GM12878 (cell line): ENCODE data around the gene PSME3IP1. TPM values are rescaled to one million over a fixed set of nuclear protein-coding genes. Genes with fewer than 3 reads are reported as not detected.
"Not testable (repeated sequence)": the region's sequence is repeated elsewhere in the genome, so short reads cannot be mapped to it uniquely, and the experiment has no call there.

Experiments
- ATAC-seq: fragments of 200-7000 bp; cut with Tn5 transposase; 3 replicates; pipeline ENCODE4 v1.9.1; 2020; ENCODE audit warnings: mild to moderate bottlenecking, moderate library complexity
- BruUV-seq: library from RNA; stranded (reverse); fragments of 400-500 nt; replicated peaks from 2 replicates; lab custom pipeline; 2021; lab: Mats Ljungman, UMichigan
- CTCF ChIA-PET: fragments of 300-600 bp; sonication (Branson Sonifier 250); formaldehyde crosslinking; extraction: SDS; loops from one replicate; lab custom pipeline; 2021; ENCODE audit warnings: inconsistent platforms; lab: Yijun Ruan, JAX
- POLR2A ChIA-PET: fragments of 350-600 bp; formaldehyde crosslinking; extraction: SDS; loops from one replicate; lab custom pipeline; 2021; ENCODE audit warnings: inconsistent platforms; lab: Charles Lee
- RAD21 ChIA-PET: fragments of 300-600 bp; sonication (Branson Sonifier 250); formaldehyde crosslinking; loops from one replicate; lab custom pipeline; 2023; ENCODE audit warnings: antibody characterized with exemption; ENCODE audit not compliant: unreplicated experiment; lab: Charles Lee
- SMC1A ChIA-PET: fragments of 300-600 bp; sonication (Branson Sonifier 250); formaldehyde crosslinking; loops from one replicate; lab custom pipeline; 2023; ENCODE audit not compliant: unreplicated experiment, uncharacterized antibody; lab: Charles Lee
- DNase-seq: peaks from one replicate; pipeline ENCODE4 v3.0.0-alpha.2; 2011; ENCODE audit warnings: low read depth, low spot score
- FAIRE-seq: peaks from 3 replicates; lab custom pipeline; 2011; peaks lifted over from hg19 to GRCh38; lab: Jason Lieb, UNC
- H2AFZ ChIP-seq: 2 replicates; pipeline ENCODE4 v1.6.0; 2011; ENCODE audit warnings: low read depth, low read length, control low read depth; ENCODE audit not compliant: control insufficient read depth
- H3K27ac ChIP-seq: 2 replicates; pipeline ENCODE4 v1.5.1; 2011; ENCODE audit warnings: control low read depth; ENCODE audit not compliant: control insufficient read depth, insufficient read depth
- H3K27me3 ChIP-seq, 2 experiments: replicated peaks in 1 of 2; 2 replicates each; pipeline versions ENCODE4 v1.6.0 to v1.6.1; 2011; ENCODE audit warnings: low read length in 1 of 2; ENCODE audit not compliant: control insufficient read depth in 2 of 2, insufficient read depth in 2 of 2
- H3K36me3 ChIP-seq, 2 experiments: 2 replicates each; pipeline ENCODE4 v1.5.1; 2011; ENCODE audit warnings: low read length in 1 of 2; ENCODE audit not compliant: control insufficient read depth in 2 of 2, insufficient read depth in 2 of 2
- H3K4me1 ChIP-seq: 2 replicates; pipeline ENCODE4 v1.6.1; 2011; ENCODE audit warnings: mild to moderate bottlenecking, low read length, moderate library complexity, mixed read lengths; ENCODE audit not compliant: control insufficient read depth, insufficient read depth
- H3K4me2 ChIP-seq: 2 replicates; pipeline ENCODE4 v1.6.0; 2011; ENCODE audit warnings: control low read depth; ENCODE audit not compliant: control insufficient read depth, insufficient read depth
- H3K4me3 ChIP-seq: fragments of 200-600 bp; sonication (generic); 2 replicates; pipeline ENCODE4 v1.5.1; 2016
- H3K79me2 ChIP-seq: 2 replicates; pipeline ENCODE4 v1.6.0; 2011; ENCODE audit warnings: low read length; ENCODE audit not compliant: control insufficient read depth, insufficient read depth
- H3K9ac ChIP-seq: 2 replicates; pipeline ENCODE4 v1.8.0; 2011; ENCODE audit warnings: low read length, control low read depth, mixed read lengths; ENCODE audit not compliant: control insufficient read depth, insufficient read depth
- H3K9me3 ChIP-seq: replicated peaks from 3 replicates; pipeline ENCODE4 v1.5.1; 2011; ENCODE audit warnings: mild to moderate bottlenecking, low read length; ENCODE audit not compliant: control insufficient read depth, insufficient read depth
- H4K20me1 ChIP-seq: 2 replicates; pipeline ENCODE4 v1.6.0; 2011; ENCODE audit not compliant: control insufficient read depth, insufficient read depth
- ATF7 ChIP-seq: fragments of 450-650 bp; IDR thresholded peaks from 2 replicates; pipeline ENCODE4 v1.6.1; 2016; ENCODE audit warnings: low read depth, mild to moderate bottlenecking
- CHD1 ChIP-seq: IDR thresholded peaks from 2 replicates; pipeline ENCODE4 v1.6.1; 2012; ENCODE audit warnings: low read depth, low read length, improper control_type of control experiment
- KDM1A ChIP-seq: fragments of 200-600 bp; sonication (generic); IDR thresholded peaks from 2 replicates; pipeline ENCODE4 v1.6.1; 2016; ENCODE audit warnings: borderline replicate concordance
- KLF5 ChIP-seq: fragments of 450-650 bp; IDR thresholded peaks from 2 replicates; pipeline ENCODE4 v1.6.1; 2014; ENCODE audit warnings: mild to moderate bottlenecking; ENCODE audit not compliant: partially characterized antibody
- MEF2B ChIP-seq: fragments of 450-650 bp; IDR thresholded peaks from 2 replicates; pipeline ENCODE4 v1.6.1; 2018; ENCODE audit warnings: mild to moderate bottlenecking, moderate library complexity; ENCODE audit not compliant: partially characterized antibody, poor library complexity, severe bottlenecking
- MXI1 ChIP-seq: fragments of 150-350 bp; IDR thresholded peaks from 2 replicates; pipeline ENCODE4 v1.6.1; 2011; ENCODE audit warnings: low read depth, mild to moderate bottlenecking, inconsistent platforms, low read length, improper control_type of control experiment
- STAT3 ChIP-seq: IDR thresholded peaks from 2 replicates; pipeline ENCODE4 v1.6.1; 2011; ENCODE audit warnings: low read depth, low read length, improper control_type of control experiment
- WGBS: methylation state at CpG from one replicate; pipeline ENCODE4 v1.1.6; 2016; ENCODE audit warnings: low lambda C conversion rate; ENCODE audit not compliant: insufficient replicate concordance, insufficient coverage; ENCODE audit errors: missing lambda C conversion rate; 5-methylcytosine and 5-hydroxymethylcytosine counted together
- in situ Hi-C: fragments of 300-500 bp; cut with MboI; formaldehyde crosslinking; loops from 9 replicates; pipeline ENCODE4 v1.14.3; 2018; ENCODE audit warnings: mixed read lengths
- intact Hi-C: fragments of 100-400 bp; cut with micrococcal nuclease; formaldehyde crosslinking; loops from one replicate; pipeline ENCODE4 v1.14.2; 2022; ENCODE audit not compliant: unreplicated experiment
- polyA plus RNA-seq, 11 experiments: library from polyadenylated mRNA; depleted of rRNA in 4 of 11; unstranded in 6 of 11; stranded (reverse) in 5 of 11; fragments of >200 nt; fragmentation: Nextera tagmentation in 4 of 11; fragmentation: Illumina TruSeq in 1 of 11; extraction: Ambion mirVana in 4 of 11; extraction: Trizol in 1 of 11; gene quantifications; 1 replicate in 1 of 11; 2 replicates in 10 of 11; pipeline versions ENCODE4 v1.2.1 to v1.2.3, GENCODE V29; 2011 to 2016; ENCODE audit warnings: inconsistent platforms in 2 of 11, missing spikeins in 2 of 11, low read depth in 1 of 11
- total RNA-seq, 4 experiments: library from RNA; depleted of rRNA in 3 of 4; stranded (reverse); fragments of >200 nt in 3 of 4; fragmentation: Illumina TruSeq in 1 of 4; extraction: Trizol in 1 of 4; gene quantifications; 2 replicates each; pipeline versions ENCODE4 v1.2.1 to v1.2.3, GENCODE V29; 2013 to 2021

The PSME3IP1 gene
- total and polyA plus RNA-seq, 10 of the 15 experiments (the other 5 are each of a cell fraction or from before 2014, with no cell fraction given), result 67.9 to 174 (median 111) TPM

- Histone ChIP-seq H3K4me2 (peak overlapping the region; percentile 34), H4K20me1 (no peaks in the 10 kb centered on the region), H2AFZ (no peak overlapping the region), H3K36me3 (no peaks in the 10 kb centered on the region), H3K4me3 (no peak overlapping the region), H3K79me2 (peaks cover 92% of the 10 kb centered on the region), H3K9ac (no peak overlapping the region), H3K27ac (peak overlapping the region; percentile 31; the same call in 1 of the 2 replicates), H3K9me3 (no peaks in the 10 kb centered on the region), H3K27me3 (no peaks in the 10 kb centered on the region), H3K4me1 (peaks cover 13% of the 10 kb centered on the region)
- no TSS peak for BruUV-seq
- FAIRE-seq (no peak), DNase-seq (no peak), ATAC-seq (no peak)
- in situ Hi-C loops, result no loop called here
- RAD21 ChIA-PET, result interaction anchor here (1.1 kb wide), 1 partner anchor 100 kb away, joined by 4 read pairs; no protein-coding TSS in a partner anchor
- TF ChIP-seq MXI1 (no peak), CHD1 (no peak), ATF7 (0 out of 2 replicates have a peak, but pooled peaks have one; percentile 11)
- WGBS, result 76% methylated on average over 3 of the region's 3 CpGs
- CTCF ChIA-PET, result interaction anchor here (0.8 to 1.6 kb wide), 4 partner anchors 9 to 228 kb away, joined by 3 read pairs; no protein-coding TSS in a partner anchor
- SMC1A ChIA-PET, result interaction anchor here (0.9 to 1.9 kb wide), 6 partner anchors 11 to 109 kb away, joined by 3 to 7 read pairs (median 4); no protein-coding TSS in a partner anchor
- POLR2A ChIA-PET, result interaction anchor here (1.2 to 2.3 kb wide), 4 partner anchors 10 to 75 kb away, joined by 3 to 7 read pairs (median 4); partner anchors contain the start of gene ARL2BP
- intact Hi-C loops, result no loop called here
Measured at GRCh38 chr16:57191056-57191571, 5.3 kb upstream of the PSME3IP1 start.

- Histone ChIP-seq H3K9me3 (no peaks in the 10 kb centered on the region), H3K4me1 (peaks cover 13% of the 10 kb centered on the region), H3K79me2 (peaks cover 91% of the 10 kb centered on the region), H4K20me1 (no peaks in the 10 kb centered on the region), H3K9ac (no peak overlapping the region), H3K4me2 (no peak overlapping the region), H3K27me3 (no peaks in the 10 kb centered on the region), H3K27ac (no peak overlapping the region), H2AFZ (no peak overlapping the region), H3K4me3 (no peak overlapping the region), H3K36me3 (no peaks in the 10 kb centered on the region)
- no peak for DNase-seq
- ATAC-seq, result no peak
- CTCF ChIA-PET, result interaction anchor here (0.6 to 1.5 kb wide), 5 partner anchors 8 to 118 kb away, joined by 3 read pairs; no protein-coding TSS in a partner anchor
- no peak for TF ChIP-seq STAT3
- no peak for TF ChIP-seq KLF5
- no peak for TF ChIP-seq KDM1A
- no peak for TF ChIP-seq ATF7
- no peak for TF ChIP-seq MXI1
- TF ChIP-seq MEF2B, result no peak
- POLR2A ChIA-PET, result interaction anchor here (0.6 to 2.3 kb wide), 7 partner anchors 9 to 70 kb away, joined by 3 to 7 read pairs (median 3); partner anchors contain the start of gene ARL2BP
- 100% methylated on average over 2 of the region's 2 CpGs for WGBS
- intact Hi-C loops, result no loop called here
- in situ Hi-C loops, result no loop called here
- BruUV-seq, result no TSS peak
- FAIRE-seq, result no peak
- RAD21 ChIA-PET, result interaction anchor here (1.1 to 1.2 kb wide), 2 partner anchors 55 to 99 kb away, joined by 3 to 4 read pairs; partner anchors contain the start of gene ARL2BP
- SMC1A ChIA-PET, result interaction anchor here (1.1 to 1.9 kb wide), 4 partner anchors 11 to 110 kb away, joined by 4 to 7 read pairs (median 4); no protein-coding TSS in a partner anchor
Measured at GRCh38 chr16:57190136-57190535, 4.3 kb upstream of the PSME3IP1 start.

GRCh38 chr16:57189527-57189926, 3.7 kb upstream of the PSME3IP1 start:
- 98% methylated on average over 3 of the region's 4 CpGs for WGBS
- H3K9ac ChIP-seq, FAIRE-seq, CTCF ChIA-PET, H3K27me3 ChIP-seq, BruUV-seq, H3K27ac ChIP-seq, H3K4me2 ChIP-seq, H3K4me3 ChIP-seq, ATAC-seq, H4K20me1 ChIP-seq, DNase-seq, H3K9me3 ChIP-seq, in situ Hi-C loops, H3K36me3 ChIP-seq, H2AFZ ChIP-seq: not testable (repeated sequence)
- ChIA-PET RAD21 (interaction anchor here (1.2 kb wide), 1 partner anchor 55 kb away, joined by 3 read pairs; the partner anchor contains the start of gene ARL2BP), SMC1A (interaction anchor here (0.7 to 1.7 kb wide), 2 partner anchors 47 to 52 kb away, joined by 5 to 7 read pairs; no protein-coding TSS in a partner anchor), POLR2A (interaction anchor here (0.7 to 2.3 kb wide), 5 partner anchors 9 to 71 kb away, joined by 3 to 7 read pairs (median 3); no protein-coding TSS in a partner anchor)
- H3K4me1 ChIP-seq, result peaks cover 13% of the 10 kb centered on the region
- peaks cover 92% of the 10 kb centered on the region for H3K79me2 ChIP-seq
- intact Hi-C loops, result loop anchor here (5.0 kb wide), 2 partner anchors 217 to 348 kb away; partner anchors contain the start of gene CCDC102A
